K562 (cell line): ENCODE measurements around the gene TMEM218. TPM values are rescaled to one million over a fixed set of nuclear protein-coding genes. Genes with fewer than 3 reads are reported as not detected.

Experiments used
- ATAC-seq: fragments of 200-7000 bp; cut with Tn5 transposase; 3 replicates; pipeline ENCODE4 v1.9.1; 2020; ENCODE audit warnings: moderate library complexity
- BruUV-seq: library from RNA; stranded (reverse); fragments of 400-500 nt; replicated peaks from 2 replicates; lab custom pipeline; 2021; lab: Mats Ljungman, UMichigan
- CTCF ChIA-PET: fragments of 300-600 bp; formaldehyde crosslinking; extraction: SDS; loops from one replicate; lab custom pipeline; 2021; ENCODE audit warnings: low intra/inter-chr PET ratio; lab: Yijun Ruan, JAX
- POLR2A ChIA-PET: fragments of 300-600, 350-650 bp; sonication (Branson Sonifier 250); formaldehyde crosslinking; extraction: SDS; loops from one replicate; lab custom pipeline; 2021; ENCODE audit warnings: antibody characterized with exemption, inconsistent platforms; lab: Yijun Ruan, JAX
- DNase-seq, 4 experiments: peaks; one replicate each; pipeline versions ENCODE4 v3.0.0 to v3.0.0-alpha.2; 2011 to 2018; ENCODE audit warnings: low spot score in 3 of 4, mixed read lengths in 3 of 4; ENCODE audit errors: extremely low read depth in 1 of 4
- FAIRE-seq: peaks from 2 replicates; lab custom pipeline; 2011; peaks lifted over from hg19 to GRCh38; lab: Jason Lieb, UNC
- H2AFZ ChIP-seq: 2 replicates; pipeline ENCODE4 v1.6.0; 2011; ENCODE audit warnings: low read depth, low read length, control low read depth, inconsistent platforms
- H3K27ac ChIP-seq: fragments of 200-600 bp; 3 replicates; pipeline ENCODE4 v1.8.0; 2011; ENCODE audit warnings: low read depth, mild to moderate bottlenecking, control low read depth, inconsistent platforms, low read length, moderate library complexity, mixed read lengths; ENCODE audit errors: extremely low read depth
- H3K27me3 ChIP-seq, 2 experiments: fragments of 300-600 bp in 1 of 2; 2 replicates in 1 of 2; 3 replicates in 1 of 2; pipeline versions ENCODE4 v1.6.0 to v1.8.0; 2011; ENCODE audit warnings: inconsistent platforms in 2 of 2, low read length in 2 of 2, mild to moderate bottlenecking in 1 of 2, mixed read lengths in 1 of 2, moderate library complexity in 1 of 2; ENCODE audit not compliant: control insufficient read depth in 2 of 2, insufficient read depth in 2 of 2
- H3K36me3 ChIP-seq: fragments of 300-600 bp; 3 replicates; pipeline ENCODE4 v1.8.0; 2011; ENCODE audit warnings: mild to moderate bottlenecking, low read length, inconsistent platforms; ENCODE audit not compliant: control insufficient read depth, insufficient read depth
- H3K4me1 ChIP-seq, 2 experiments: fragments of 200-600 bp in 1 of 2; replicated peaks in 1 of 2; 2 replicates in 1 of 2; 3 replicates in 1 of 2; pipeline versions ENCODE4 v1.5.1 to v1.8.0; 2011; ENCODE audit warnings: inconsistent platforms in 2 of 2, low read length in 2 of 2, mild to moderate bottlenecking in 1 of 2, mixed read lengths in 1 of 2, moderate library complexity in 1 of 2; ENCODE audit not compliant: control insufficient read depth in 2 of 2, insufficient read depth in 2 of 2
- H3K4me2 ChIP-seq: 2 replicates; pipeline ENCODE4 v1.6.1; 2011; ENCODE audit warnings: low read length, control low read depth, inconsistent platforms, mixed read lengths; ENCODE audit not compliant: insufficient read depth
- H3K4me3 ChIP-seq: fragments of 200-600 bp; sonication (generic), shearing (Covaris generic); 2 replicates; pipeline ENCODE4 v1.5.1; 2016; ENCODE audit warnings: control low read depth, inconsistent platforms
- H3K79me2 ChIP-seq: fragments of 200-600 bp; 3 replicates; pipeline ENCODE4 v1.8.0; 2011; ENCODE audit warnings: low read length, inconsistent platforms; ENCODE audit not compliant: control insufficient read depth, insufficient read depth
- H3K9ac ChIP-seq, 2 experiments: 2 replicates each; pipeline versions ENCODE4 v1.6.0 to v1.6.1; 2011; ENCODE audit warnings: low read depth in 2 of 2, low read length in 2 of 2, control low read depth in 1 of 2, inconsistent platforms in 1 of 2, mild to moderate bottlenecking in 1 of 2, mixed read lengths in 1 of 2; ENCODE audit not compliant: insufficient read depth in 1 of 2
- H3K9me1 ChIP-seq: one replicate; pipeline ENCODE4 v1.6.0; 2011; ENCODE audit warnings: inconsistent platforms, mild to moderate bottlenecking, low read length, moderate library complexity; ENCODE audit not compliant: control insufficient read depth, insufficient read depth
- H3K9me3 ChIP-seq: replicated peaks from 2 replicates; pipeline ENCODE4 v1.5.1; 2011; ENCODE audit warnings: low read depth, low read length, inconsistent platforms; ENCODE audit not compliant: control insufficient read depth, insufficient read depth
- H4K20me1 ChIP-seq: replicated peaks from 2 replicates; pipeline ENCODE4 v1.6.1; 2011; ENCODE audit warnings: low read length, inconsistent platforms, mixed read lengths; ENCODE audit not compliant: control insufficient read depth, insufficient read depth
- ARID3B ChIP-seq: fragments of 250-450 bp; sonication (Bioruptor Pico); IDR thresholded peaks from 2 replicates; pipeline ENCODE4 v1.4.0; 2020; ENCODE audit warnings: borderline replicate concordance
- JUND ChIP-seq, 2 experiments: IDR thresholded peaks; 2 replicates in 1 of 2; 3 replicates in 1 of 2; pipeline ENCODE4 v1.6.1; 2011; ENCODE audit warnings: borderline replicate concordance in 2 of 2, low read depth in 2 of 2, low read length in 2 of 2, improper control_type of control experiment in 1 of 2, missing biosample characterization in 1 of 2, missing genetic modification characterization in 1 of 2, missing genetic modification reagents in 1 of 2
- KLF10 ChIP-seq: fragments of 250-450 bp; sonication (Bioruptor Pico); IDR thresholded peaks from 2 replicates; pipeline ENCODE4 v1.6.1; 2021; ENCODE audit warnings: matching md5 sums
- MAX ChIP-seq: sonication (generic); formaldehyde crosslinking; IDR thresholded peaks from 2 replicates; pipeline ENCODE4 v1.9.0; 2022; ENCODE audit warnings: mild to moderate bottlenecking, missing genetic modification reagents
- NRF1 ChIP-seq, 2 experiments: fragments of 450-650 bp; IDR thresholded peaks in 1 of 2; conservative IDR thresholded peaks in 1 of 2; 2 replicates each; pipeline ENCODE4 v1.6.1; 2014; ENCODE audit warnings: mild to moderate bottlenecking in 2 of 2
- WGBS: fragments of 100-300 bp; shearing (Covaris generic); methylation state at CpG from one replicate; pipeline ENCODE4 v1.1.6; 2016; ENCODE audit warnings: low coverage, mixed read lengths; ENCODE audit not compliant: insufficient coverage; ENCODE audit errors: missing lambda C conversion rate; 5-methylcytosine and 5-hydroxymethylcytosine counted together
- in situ Hi-C: fragments of 300-500 bp; cut with MboI; formaldehyde crosslinking; loops from 4 replicates; pipeline ENCODE4 v1.15.0; 2018; ENCODE audit warnings: inconsistent platforms, mixed read lengths
- intact Hi-C: fragments of 100-400 bp; cut with micrococcal nuclease; formaldehyde crosslinking; loops from 2 replicates; pipeline ENCODE4 v1.14.2; 2022
- polyA plus RNA-seq, 8 experiments: library from polyadenylated mRNA; depleted of rRNA in 4 of 8; stranded (reverse) in 5 of 8; unstranded in 3 of 8; fragments of >200 nt; fragmentation: Nextera tagmentation in 2 of 8; fragmentation: Illumina TruSeq in 1 of 8; extraction: Ambion mirVana in 2 of 8; extraction: Trizol in 1 of 8; gene quantifications; 2 replicates each; pipeline versions ENCODE4 v1.2.1 to v1.2.3, GENCODE V29; 2011 to 2014; ENCODE audit warnings: inconsistent platforms in 1 of 8, missing spikeins in 1 of 8
- total RNA-seq, 7 experiments: library from RNA; depleted of rRNA in 6 of 7; stranded (reverse); fragments of >200 nt in 6 of 7; fragmentation: Illumina TruSeq in 2 of 7; extraction: Trizol in 2 of 7; gene quantifications; 2 replicates each; pipeline versions ENCODE4 v1.2.1 to v1.2.3, GENCODE V29; 2011 to 2021; ENCODE audit warnings: low replicate concordance in 1 of 7
- TF ChIP-seq, protein P1 (sequence below): fragments of 450-650 bp; IDR thresholded peaks from 2 replicates; pipeline ENCODE4 v1.6.1; 2017; ENCODE audit warnings: antibody characterized with exemption

The TMEM218 gene
- total and polyA plus RNA-seq, 9 of the 15 experiments (the other 6 are each of a cell fraction or from before 2014, with no cell fraction given), result 13.4 to 32.2 (median 25.4) TPM

GRCh38 chr11:125155767-125156166 lies 44.3 kb upstream of the TMEM218 start:
- Histone ChIP-seq H3K27ac (no peak overlapping the region), H3K79me2 (no peaks in the 10 kb centered on the region), H3K4me3 (no peak overlapping the region), H3K36me3 (no peaks in the 10 kb centered on the region), H3K9me3 (no peaks in the 10 kb centered on the region; the same call in 1 of the 2 replicates), H3K4me1 (no peaks in the 10 kb centered on the region), H3K9ac (no peak overlapping the region), H4K20me1 (no peaks in the 10 kb centered on the region), H3K9me1 (no peaks in the 10 kb centered on the region), H3K4me2 (no peak overlapping the region), H3K27me3 (peaks cover 7 to 41% of the 10 kb centered on the region in 2 experiments), H2AFZ (no peak overlapping the region)
- ATAC-seq (no peak), DNase-seq (no peak), FAIRE-seq (no peak)
- TF ChIP-seq MAX (CRISPR knock-in tag) (peak; percentile 19; the same call in 1 of the 2 replicates), JUND (IDR thresholded peaks at IDR 0.05; ENCODE audit: borderline replicate concordance, low read depth, low read length) (no peak), JUND (tag; IDR thresholded peaks at IDR 0.05; ENCODE audit: borderline replicate concordance, low read depth, low read length) (no peak), ARID3B (CRISPR knock-in tag) (no peak), KLF10 (CRISPR knock-in tag) (no peak), NRF1 (conservative IDR thresholded peaks at IDR 0.05 in 1 of 2, IDR thresholded peaks at IDR 0.05 in 1 of 2) (no peak)
- TF ChIP-seq, protein P1, sequence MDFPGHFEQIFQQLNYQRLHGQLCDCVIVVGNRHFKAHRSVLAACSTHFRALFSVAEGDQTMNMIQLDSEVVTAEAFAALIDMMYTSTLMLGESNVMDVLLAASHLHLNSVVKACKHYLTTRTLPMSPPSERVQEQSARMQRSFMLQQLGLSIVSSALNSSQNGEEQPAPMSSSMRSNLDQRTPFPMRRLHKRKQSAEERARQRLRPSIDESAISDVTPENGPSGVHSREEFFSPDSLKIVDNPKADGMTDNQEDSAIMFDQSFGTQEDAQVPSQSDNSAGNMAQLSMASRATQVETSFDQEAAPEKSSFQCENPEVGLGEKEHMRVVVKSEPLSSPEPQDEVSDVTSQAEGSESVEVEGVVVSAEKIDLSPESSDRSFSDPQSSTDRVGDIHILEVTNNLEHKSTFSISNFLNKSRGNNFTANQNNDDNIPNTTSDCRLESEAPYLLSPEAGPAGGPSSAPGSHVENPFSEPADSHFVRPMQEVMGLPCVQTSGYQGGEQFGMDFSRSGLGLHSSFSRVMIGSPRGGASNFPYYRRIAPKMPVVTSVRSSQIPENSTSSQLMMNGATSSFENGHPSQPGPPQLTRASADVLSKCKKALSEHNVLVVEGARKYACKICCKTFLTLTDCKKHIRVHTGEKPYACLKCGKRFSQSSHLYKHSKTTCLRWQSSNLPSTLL, result no peak
- POLR2A ChIA-PET, result no interaction called here
- CTCF ChIA-PET, result no interaction called here
- BruUV-seq, result no TSS peak
- intact Hi-C loops (no loop called here), in situ Hi-C loops (no loop called here)
- 1% methylated on average over 4 of the region's 4 CpGs for WGBS
